ENCODE measurements around the gene AP3S1. TPM values are rescaled to one million over a fixed set of nuclear protein-coding genes. Genes with fewer than 3 reads are reported as not detected.

Gene AP3S1
- total RNA-seq, 2 donors from 2014 or later: 47.8 to 87.9 TPM

GRCh38 chr5:115849258-115849798, 7.6 kb downstream of the AP3S1 start:
- ATAC-seq: no peak
- H3K4me1 ChIP-seq: peaks cover 55% of the 10 kb centered on the region
- TF ChIP-seq CTCF (IDR thresholded peaks at IDR 0.05) (no peak), POLR2A (IDR thresholded peaks at IDR 0.05) (no peak)
- H3K27me3 ChIP-seq: no peaks in the 10 kb centered on the region
- H3K4me3 ChIP-seq: no peak overlapping the region
- intact Hi-C loops (cut with DNase I): no loop called here
- H3K27ac ChIP-seq: no peak overlapping the region
- 91 to 92% methylated on average over 3 of the region's 3 CpGs for WGBS, 2 donors
- no peak for DNase-seq
- H3K36me3 ChIP-seq (replicated peaks in 1 of 2; ENCODE audit: insufficient read depth in 1 of 2, low read depth in 2 of 2): no peaks in the 10 kb centered on the region
- H3K9me3 ChIP-seq: no peaks in the 10 kb centered on the region

- no peaks in the 10 kb centered on the region for H3K36me3 ChIP-seq (replicated peaks in 1 of 2; ENCODE audit: insufficient read depth in 1 of 2, low read depth in 2 of 2)
- intact Hi-C loops (cut with DNase I): no loop called here
- H3K4me1 ChIP-seq: peaks cover 43% of the 10 kb centered on the region
- H3K9me3 ChIP-seq: no peaks in the 10 kb centered on the region
- WGBS, 2 donors: 38 to 39% methylated on average over 4 of the region's 4 CpGs
- no peaks in the 10 kb centered on the region for H3K27me3 ChIP-seq
- H3K4me3 ChIP-seq: no peak overlapping the region
- no peak for DNase-seq
- peak; percentile 30 for ATAC-seq
- TF ChIP-seq CTCF (IDR thresholded peaks at IDR 0.05) (no peak), POLR2A (IDR thresholded peaks at IDR 0.05) (no peak)
- H3K27ac ChIP-seq: no peak overlapping the region
Observed at GRCh38 chr5:115850744-115851416, 9.1 kb downstream of the AP3S1 start.

GRCh38 chr5:115854139-115854538, 12.4 kb downstream of the AP3S1 start:
- no peak for TF ChIP-seq POLR2A (IDR thresholded peaks at IDR 0.05)
- TF ChIP-seq CTCF (IDR thresholded peaks at IDR 0.05): no peak
- intact Hi-C loops (cut with DNase I): no loop called here
- no peak for ATAC-seq
- Histone ChIP-seq H3K27ac (no peak overlapping the region), H3K4me3 (no peak overlapping the region), H3K36me3 (replicated peaks in 1 of 2; ENCODE audit: insufficient read depth in 1 of 2, low read depth in 2 of 2) (no peaks in the 10 kb centered on the region), H3K27me3 (no peaks in the 10 kb centered on the region), H3K4me1 (peaks cover 39% of the 10 kb centered on the region), H3K9me3 (no peaks in the 10 kb centered on the region)
- DNase-seq: no peak
- 93 to 95% methylated on average over 3 of the region's 3 CpGs for WGBS, 2 donors

- no peak for ATAC-seq
- H3K4me3 ChIP-seq: no peak overlapping the region
- intact Hi-C loops (cut with DNase I): no loop called here
- peaks cover 25% of the 10 kb centered on the region for H3K4me1 ChIP-seq
- H3K9me3 ChIP-seq: no peaks in the 10 kb centered on the region
- H3K36me3 ChIP-seq (replicated peaks in 1 of 2; ENCODE audit: insufficient read depth in 1 of 2, low read depth in 2 of 2): no peaks in the 10 kb centered on the region
- no peak for DNase-seq
- no peak for TF ChIP-seq POLR2A (IDR thresholded peaks at IDR 0.05)
- no peak for TF ChIP-seq CTCF (IDR thresholded peaks at IDR 0.05)
- H3K27ac ChIP-seq: no peak overlapping the region
- no peaks in the 10 kb centered on the region for H3K27me3 ChIP-seq
- WGBS, 2 donors: 74 to 84% methylated on average over 1 of the region's 1 CpG
Observed at GRCh38 chr5:115855959-115856358, 14.2 kb downstream of the AP3S1 start.

- no peak overlapping the region for H3K27ac ChIP-seq
- WGBS, 2 donors: 64 to 68% methylated on average over 1 of the region's 1 CpG
- no peaks in the 10 kb centered on the region for H3K36me3 ChIP-seq (replicated peaks in 1 of 2; ENCODE audit: insufficient read depth in 1 of 2, low read depth in 2 of 2)
- no peaks in the 10 kb centered on the region for H3K9me3 ChIP-seq
- TF ChIP-seq POLR2A (IDR thresholded peaks at IDR 0.05) (no peak), CTCF (IDR thresholded peaks at IDR 0.05) (no peak)
- no peak for DNase-seq
- H3K4me3 ChIP-seq: no peak overlapping the region
- peaks cover 19% of the 10 kb centered on the region for H3K4me1 ChIP-seq
- H3K27me3 ChIP-seq: no peaks in the 10 kb centered on the region
- no peak for ATAC-seq
- intact Hi-C loops (cut with DNase I): no loop called here
Observed at GRCh38 chr5:115857057-115857479, 15.3 kb downstream of the AP3S1 start.
